Lower lobe of right lung (tissue), 2 donors: ENCODE data around the gene MYO1A. TPM values are rescaled to one million over a fixed set of nuclear protein-coding genes. Genes with fewer than 3 reads are reported as not detected.
A peak's percentile ranks its signal among the peaks of the same experiment; 100 is the strongest.

ENCODE experiments used
- ATAC-seq, 2 donors: fragments of 200-7000 bp; cut with Tn5 transposase; one replicate each; pipeline ENCODE4 v1.9.1; 2020 to 2022; ENCODE audit warnings: mild to moderate bottlenecking in 2 of 2, moderate library complexity in 2 of 2
- DNase-seq: peaks from one replicate; pipeline ENCODE4 v3.0.0-alpha.2; 2020
- H3K27ac ChIP-seq: fragments of 200-600 bp; one replicate; pipeline ENCODE4 v1.8.0; 2022
- H3K27me3 ChIP-seq: fragments of 200-600 bp; one replicate; pipeline ENCODE4 v1.8.0; 2022; ENCODE audit warnings: low read depth
- H3K36me3 ChIP-seq: fragments of 200-600 bp; one replicate; pipeline ENCODE4 v1.8.0; 2022; ENCODE audit warnings: mild to moderate bottlenecking
- H3K4me1 ChIP-seq: fragments of 200-600 bp; one replicate; pipeline ENCODE4 v1.8.0; 2022
- H3K4me3 ChIP-seq: fragments of 200-600 bp; one replicate; pipeline ENCODE4 v1.8.0; 2022; ENCODE audit warnings: mild to moderate bottlenecking
- H3K9me3 ChIP-seq: fragments of 200-600 bp; one replicate; pipeline ENCODE4 v1.8.0; 2022
- CTCF ChIP-seq: fragments of 200-600 bp; IDR thresholded peaks from one replicate; pipeline ENCODE4 v1.8.0; 2022; ENCODE audit warnings: antibody characterized with exemption, mild to moderate bottlenecking
- intact Hi-C: fragments of 100-400 bp; cut with DNase I; formaldehyde crosslinking; loops from one replicate; pipeline ENCODE4 v1.11.0; 2022
- total RNA-seq: library from RNA; stranded (reverse); fragmentation: NEBNext Ultra II Directional; extraction: Animal tissue kit (Norgen Biotek cat#: 25700); gene quantifications from one replicate; pipeline ENCODE4 v1.2.1, GENCODE V29; 2021
- donor health status: DM: no; HTN: yes; CAD: no; lungs with severe emphysema.

Gene MYO1A
- total RNA-seq, 1 donor from 2014 or later = 2.9 TPM

GRCh38 chr12:57047981-57048380 lies 1.9 kb downstream of the MYO1A start:
- H3K4me3 ChIP-seq = no peak overlapping the region
- no peak overlapping the region for H3K27ac ChIP-seq
- no peaks in the 10 kb centered on the region for H3K27me3 ChIP-seq
- intact Hi-C loops = no loop called here
- no peaks in the 10 kb centered on the region for H3K9me3 ChIP-seq
- no peak for ATAC-seq
- no peaks in the 10 kb centered on the region for H3K36me3 ChIP-seq
- no peak for TF ChIP-seq CTCF
- no peak for DNase-seq
- H3K4me1 ChIP-seq = peaks cover 9% of the 10 kb centered on the region

- Histone ChIP-seq H3K4me3 (no peak overlapping the region), H3K36me3 (no peaks in the 10 kb centered on the region), H3K4me1 (peaks cover 9% of the 10 kb centered on the region), H3K9me3 (no peaks in the 10 kb centered on the region), H3K27me3 (no peaks in the 10 kb centered on the region), H3K27ac (peak overlapping the region; percentile 38)
- TF ChIP-seq CTCF = no peak
- no peak for DNase-seq
- peak; percentile 55 to 61 for ATAC-seq
- intact Hi-C loops = no loop called here
These were observed 2.7 kb downstream of the MYO1A start for GRCh38 chr12:57046947-57047890.

GRCh38 chr12:57046086-57046791 lies 3.7 kb downstream of the MYO1A start:
- Histone ChIP-seq H3K4me1 (peaks cover 9% of the 10 kb centered on the region), H3K27ac (no peak overlapping the region), H3K27me3 (no peaks in the 10 kb centered on the region), H3K36me3 (no peaks in the 10 kb centered on the region), H3K9me3 (no peaks in the 10 kb centered on the region), H3K4me3 (no peak overlapping the region)
- no peak for ATAC-seq
- intact Hi-C loops = no loop called here
- no peak for DNase-seq
- TF ChIP-seq CTCF = no peak

GRCh38 chr12:57044889-57045288 lies 5.0 kb downstream of the MYO1A start:
- H3K27me3 ChIP-seq = no peaks in the 10 kb centered on the region
- peaks cover 9% of the 10 kb centered on the region for H3K4me1 ChIP-seq
- intact Hi-C loops = no loop called here
- ATAC-seq (no peak), DNase-seq (no peak)
- no peak overlapping the region for H3K27ac ChIP-seq
- TF ChIP-seq CTCF = no peak
- no peaks in the 10 kb centered on the region for H3K36me3 ChIP-seq
- no peak overlapping the region for H3K4me3 ChIP-seq
- H3K9me3 ChIP-seq = no peaks in the 10 kb centered on the region

- ATAC-seq = no peak
- no peak overlapping the region for H3K27ac ChIP-seq
- intact Hi-C loops = no loop called here
- TF ChIP-seq CTCF = no peak
- no peaks in the 10 kb centered on the region for H3K9me3 ChIP-seq
- DNase-seq = no peak
- no peaks in the 10 kb centered on the region for H3K36me3 ChIP-seq
- H3K27me3 ChIP-seq = no peaks in the 10 kb centered on the region
- peaks cover 6% of the 10 kb centered on the region for H3K4me1 ChIP-seq
- H3K4me3 ChIP-seq = no peak overlapping the region
These were observed 5.5 kb downstream of the MYO1A start for GRCh38 chr12:57044468-57044867.
